GM20431 (cell line): Measurements from ENCODE around the gene BCL10.

Experiments used
- in situ Hi-C: fragments of 300-500 bp; cut with MseI, MboI; formaldehyde crosslinking; loops from one replicate; pipeline ENCODE4 v1.15.0; 2020; ENCODE audit warnings: low sequenced_read_pairs; ENCODE audit not compliant: unreplicated experiment

The BCL10 gene

DNA sequence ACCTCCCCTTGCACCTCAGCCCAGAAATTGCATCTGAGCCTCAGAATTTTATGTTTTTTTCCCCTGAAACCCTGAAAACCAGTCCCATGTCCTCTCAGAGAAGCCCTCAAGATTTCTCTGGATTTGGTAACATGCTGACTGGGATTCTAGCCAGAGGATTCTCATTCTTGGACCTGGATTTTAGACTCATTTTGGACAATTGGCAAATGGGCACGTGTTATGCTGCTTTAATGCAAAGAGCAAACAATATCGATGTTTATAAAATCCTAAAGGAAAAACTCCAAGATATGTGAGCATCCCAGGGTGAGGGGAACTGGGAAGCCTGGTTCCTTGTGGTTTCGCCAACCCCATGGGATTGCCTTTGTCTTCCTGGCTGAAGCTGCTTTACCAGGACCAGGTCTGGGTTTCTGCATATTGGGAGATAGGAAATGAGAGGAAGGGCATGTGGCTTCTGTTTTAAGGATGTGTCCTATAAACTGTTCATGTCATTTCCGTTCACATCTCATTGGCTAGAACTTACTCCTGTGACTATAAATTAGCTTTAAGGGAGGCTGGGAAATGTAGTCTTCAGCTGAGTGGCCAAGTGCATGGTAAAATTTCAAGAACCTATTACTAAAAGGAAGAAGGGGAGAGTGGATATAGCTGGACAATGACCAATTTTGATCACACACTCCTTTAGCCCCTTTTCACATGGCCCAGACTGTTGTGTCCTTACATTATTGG is 27.2 kb upstream of the BCL10 start:
- in situ Hi-C loops = loop anchor here (25.0 kb wide), 1 partner anchor 384 kb away; no protein-coding TSS in a partner anchor

DNA sequence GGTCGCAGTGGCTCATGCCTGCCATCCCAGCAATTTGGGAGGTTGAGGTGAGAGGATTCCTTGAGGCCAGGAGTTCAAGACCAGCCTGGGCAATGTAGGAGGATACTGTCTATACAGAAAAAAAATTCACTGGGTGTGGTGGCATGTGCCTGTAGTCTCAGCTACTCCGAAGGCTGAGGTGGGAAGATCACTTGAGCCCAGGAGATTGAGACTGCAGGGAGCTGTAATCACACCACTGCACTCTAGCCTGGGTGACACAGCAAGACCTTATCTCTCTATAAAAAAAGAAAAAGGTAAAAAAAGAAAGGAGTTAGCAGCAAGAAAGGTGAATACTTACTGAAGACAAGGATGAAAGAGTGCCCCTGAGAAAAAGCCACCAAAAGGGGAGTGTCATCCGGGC is 23.7 kb upstream of the BCL10 start:
- in situ Hi-C loops = loop anchor here (25.0 kb wide), 1 partner anchor 387 kb away; no protein-coding TSS in a partner anchor

DNA sequence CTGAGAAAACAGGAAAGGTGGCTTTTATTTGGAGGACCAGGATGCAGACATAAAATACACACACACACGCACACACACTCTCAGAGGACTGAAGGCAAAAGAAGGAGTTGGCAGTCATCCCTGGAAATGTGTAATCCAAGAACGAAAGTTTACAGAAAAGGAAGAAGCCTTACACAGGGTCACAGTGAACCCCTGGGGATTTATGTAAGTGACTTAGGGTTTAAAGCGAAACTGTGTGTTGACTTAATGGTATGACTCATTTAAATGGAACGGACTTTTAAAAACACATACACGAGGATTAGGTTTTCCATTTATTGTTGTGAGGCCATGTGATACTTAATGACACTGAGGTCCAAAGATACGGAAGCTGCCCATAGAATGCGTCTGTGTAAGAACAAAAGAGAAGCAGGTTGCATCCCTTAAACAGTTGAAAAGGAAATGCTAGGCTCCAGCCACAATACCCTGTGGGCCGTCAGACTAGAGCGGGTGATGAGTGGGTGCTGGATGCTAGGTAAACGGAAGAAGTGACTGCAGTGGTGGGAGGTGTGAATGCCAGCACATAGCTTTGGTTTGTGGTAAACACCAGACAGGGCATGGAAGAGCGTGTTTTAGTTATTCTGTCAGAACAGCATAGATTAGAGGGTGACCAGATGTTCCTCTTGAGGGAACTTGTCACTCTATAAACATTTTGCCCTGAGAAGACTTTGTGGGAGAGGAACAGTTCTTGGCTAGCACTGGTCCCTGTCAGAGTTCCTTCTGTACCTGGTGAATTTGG is 21.6 kb upstream of the BCL10 start:
- in situ Hi-C loops = no loop called here

DNA sequence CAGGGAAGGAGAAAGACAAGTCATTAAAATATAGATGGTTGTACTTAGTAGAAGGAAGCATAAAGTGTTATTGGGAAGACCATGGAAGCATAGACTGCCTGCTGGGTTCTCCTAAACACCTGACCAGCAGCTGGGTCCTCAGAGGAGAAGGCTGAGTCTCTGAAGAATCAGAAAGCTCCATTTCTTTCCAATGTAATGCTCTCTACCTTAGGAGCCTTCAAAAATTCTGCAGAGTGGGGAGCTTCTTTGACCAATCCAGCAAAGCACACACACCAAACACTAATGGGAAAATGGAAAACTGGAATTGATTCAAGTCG is 21.1 kb upstream of the BCL10 start:
- in situ Hi-C loops = no loop called here

DNA sequence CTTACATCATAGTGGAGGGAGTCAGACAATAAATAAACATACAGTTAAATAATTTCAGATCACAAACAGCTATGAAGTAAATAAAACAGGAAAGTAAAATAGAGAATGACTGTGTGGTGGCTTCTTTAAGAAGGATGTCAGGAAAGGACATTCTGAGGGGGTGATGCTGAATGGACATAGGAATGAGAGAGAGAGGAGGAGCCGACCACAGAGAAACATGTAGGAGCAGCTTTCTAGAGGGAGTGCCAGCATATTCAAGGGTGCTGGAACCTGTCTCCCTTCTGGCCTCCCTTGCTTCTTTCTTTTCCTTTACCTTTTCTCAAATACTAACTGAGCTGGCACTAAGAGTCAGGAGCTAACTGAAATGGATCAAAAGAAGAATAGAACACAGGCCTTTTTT is 20.5 kb upstream of the BCL10 start:
- in situ Hi-C loops = no loop called here

DNA sequence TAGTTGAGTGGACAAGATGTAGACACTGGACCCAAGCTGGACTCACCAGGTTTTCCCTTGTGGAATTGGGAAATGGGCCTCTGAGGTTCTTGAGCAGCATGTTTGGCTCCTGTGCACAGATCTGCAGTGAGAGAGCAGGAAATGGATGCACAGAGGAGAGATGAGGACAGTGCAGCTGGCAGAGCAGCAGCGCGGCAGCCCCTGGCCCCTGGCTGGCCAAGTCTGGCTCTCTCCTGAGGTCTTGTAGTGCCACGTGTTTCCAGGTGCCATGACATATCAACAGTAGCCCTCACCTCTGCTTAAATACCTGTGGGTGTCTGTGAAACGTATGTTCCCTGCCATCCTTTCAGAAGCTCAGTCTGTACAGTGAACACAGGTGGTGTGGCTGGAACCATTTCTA is 19.2 kb upstream of the BCL10 start:
- in situ Hi-C loops = no loop called here

DNA sequence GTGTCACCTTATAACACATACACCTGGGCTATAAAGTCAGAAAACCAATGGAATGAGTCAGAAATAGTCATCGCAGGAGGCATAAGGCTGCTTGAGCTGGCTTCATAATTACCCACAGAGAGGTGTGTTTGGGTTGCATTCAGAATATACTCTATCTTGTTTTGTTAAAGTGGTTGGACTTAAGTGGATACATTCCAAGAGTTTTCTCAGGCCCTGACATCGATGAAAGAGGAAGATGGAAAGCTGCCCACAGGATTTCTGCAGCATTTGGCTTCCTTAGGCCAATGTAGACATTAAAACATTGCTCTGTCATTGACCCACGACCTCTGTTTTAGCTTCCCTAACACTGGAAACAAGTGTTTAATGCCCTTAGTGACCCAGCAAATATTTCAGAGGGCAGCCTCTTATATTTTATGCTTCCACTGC is 18.6 kb upstream of the BCL10 start:
- in situ Hi-C loops = no loop called here

DNA sequence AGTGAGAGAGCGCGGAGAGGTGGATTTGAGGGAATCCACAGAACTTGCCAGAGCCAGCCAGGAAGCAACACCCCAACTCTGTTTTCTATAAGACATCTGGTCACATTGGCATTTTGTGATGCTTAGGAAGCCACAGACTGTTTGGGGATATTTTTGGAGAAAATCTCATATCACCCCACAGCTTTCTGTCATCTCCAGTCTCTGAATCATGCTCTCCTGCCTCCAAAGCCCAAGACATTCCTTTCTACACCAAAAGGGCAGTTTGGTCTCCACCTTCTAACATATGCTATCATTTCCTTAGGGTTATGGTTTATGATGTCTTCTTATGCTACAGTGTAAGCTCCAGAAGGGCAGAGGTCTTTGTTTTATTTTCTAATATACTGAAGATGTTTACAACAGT is 14.4 kb upstream of the BCL10 start:
- in situ Hi-C loops = no loop called here

DNA sequence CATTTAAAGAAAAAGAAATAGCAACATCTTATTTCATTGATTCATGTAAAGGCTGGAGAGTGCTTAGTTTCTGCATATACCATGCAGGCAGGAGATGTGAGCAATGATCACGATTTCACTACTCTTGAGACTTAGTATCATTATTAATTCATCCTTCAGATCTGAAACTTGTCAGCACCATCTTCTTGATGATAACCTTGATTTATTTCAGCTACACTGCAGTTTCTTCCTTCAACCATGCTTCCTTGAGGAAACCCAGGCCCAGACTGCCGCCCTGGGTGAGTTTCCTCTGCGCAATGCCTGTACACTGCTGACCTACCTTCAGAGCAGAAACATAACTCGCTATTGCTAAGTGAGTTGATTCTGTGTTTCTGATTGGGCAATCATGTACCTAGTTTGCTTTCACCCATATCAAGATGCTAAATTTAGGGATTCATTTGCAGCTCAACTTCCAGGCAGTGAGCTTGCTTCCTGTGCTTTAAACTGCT is 13.5 kb upstream of the BCL10 start:
- in situ Hi-C loops = no loop called here

DNA sequence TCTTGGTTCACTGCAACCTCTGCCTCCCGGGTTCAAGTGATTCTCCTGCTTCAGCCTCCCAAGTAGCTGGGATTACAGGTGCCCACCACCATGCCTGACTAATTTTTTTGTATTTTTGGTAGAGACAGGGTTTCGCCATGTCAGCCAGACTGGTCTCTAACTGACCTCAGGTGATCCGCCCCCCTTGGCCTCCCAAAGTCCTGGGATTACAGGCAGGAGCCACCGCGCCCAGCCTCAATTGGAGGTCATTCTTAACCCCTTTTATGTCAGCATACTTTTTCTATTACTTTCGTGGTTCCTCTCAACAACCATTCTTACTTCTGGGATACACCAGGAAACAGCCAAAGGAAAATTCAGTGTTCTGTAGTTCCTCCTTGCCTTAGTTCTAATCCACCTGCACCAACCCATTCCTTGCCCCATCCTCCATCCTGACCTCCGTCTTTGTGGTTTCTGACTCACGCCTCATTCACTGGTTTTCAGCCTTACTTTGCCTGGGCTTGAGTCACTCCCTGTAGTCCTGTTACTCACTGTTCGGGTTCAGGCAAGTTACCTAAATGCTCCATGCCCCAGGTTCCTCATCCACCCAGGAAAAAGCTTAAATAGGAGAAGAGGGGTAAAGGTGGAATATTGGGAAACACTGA is 12.9 kb upstream of the BCL10 start:
- in situ Hi-C loops = no loop called here

DNA sequence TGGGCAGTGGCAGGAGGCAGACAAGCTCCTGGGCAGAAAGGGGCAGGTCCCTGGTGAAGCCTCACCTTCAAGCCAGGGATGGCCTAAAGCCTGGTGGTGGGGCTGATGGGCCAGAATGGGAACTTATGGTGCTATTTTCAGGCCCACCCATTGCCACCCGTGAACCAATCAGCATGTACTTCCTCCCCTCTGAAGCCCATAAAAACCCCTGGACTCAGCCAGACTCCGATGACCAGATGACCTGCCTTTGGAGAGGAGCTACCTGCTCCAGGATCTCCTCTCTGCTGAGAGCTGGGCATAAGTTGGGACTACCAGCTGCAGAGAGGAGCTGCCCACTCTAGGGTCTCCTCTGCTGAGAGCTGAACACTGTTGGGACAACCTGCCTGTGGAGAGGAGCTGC is 7.8 kb upstream of the BCL10 start:
- in situ Hi-C loops = no loop called here

DNA sequence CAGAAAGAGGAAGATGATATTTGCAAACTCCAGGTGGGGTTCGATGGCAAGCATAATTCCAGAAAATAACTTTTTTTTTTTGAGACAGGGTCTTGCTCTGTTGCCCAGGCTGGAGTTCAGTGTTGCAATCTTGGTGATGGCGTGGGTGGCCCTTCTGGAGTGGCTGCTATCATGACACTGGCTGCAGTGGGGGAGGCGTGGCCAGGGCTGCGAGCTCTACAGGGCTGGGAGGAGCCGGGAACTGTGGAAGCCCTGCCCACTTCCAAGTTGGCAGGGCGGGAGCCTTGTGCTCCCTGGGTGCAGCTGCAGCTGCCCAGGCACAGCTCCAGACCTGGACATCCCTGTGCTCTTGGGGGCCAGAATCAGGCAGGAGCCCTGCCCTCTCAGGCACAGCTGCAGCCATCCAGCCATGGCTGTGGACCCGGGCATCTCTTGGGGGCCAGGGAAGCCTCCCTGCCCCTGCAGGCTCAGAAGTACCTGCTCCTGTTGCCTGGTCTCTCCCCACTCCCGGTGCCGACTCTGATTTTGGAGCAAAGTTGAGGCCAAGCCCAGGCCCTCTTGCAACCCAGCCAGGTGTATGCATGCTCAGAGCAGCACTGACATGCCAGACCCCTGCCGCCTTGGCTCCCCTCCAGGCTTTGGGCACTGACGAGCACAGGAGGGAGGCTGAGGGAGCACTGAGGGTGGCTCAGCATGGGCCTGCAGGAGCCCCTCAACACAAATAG is 7.2 kb upstream of the BCL10 start:
- in situ Hi-C loops = no loop called here

DNA sequence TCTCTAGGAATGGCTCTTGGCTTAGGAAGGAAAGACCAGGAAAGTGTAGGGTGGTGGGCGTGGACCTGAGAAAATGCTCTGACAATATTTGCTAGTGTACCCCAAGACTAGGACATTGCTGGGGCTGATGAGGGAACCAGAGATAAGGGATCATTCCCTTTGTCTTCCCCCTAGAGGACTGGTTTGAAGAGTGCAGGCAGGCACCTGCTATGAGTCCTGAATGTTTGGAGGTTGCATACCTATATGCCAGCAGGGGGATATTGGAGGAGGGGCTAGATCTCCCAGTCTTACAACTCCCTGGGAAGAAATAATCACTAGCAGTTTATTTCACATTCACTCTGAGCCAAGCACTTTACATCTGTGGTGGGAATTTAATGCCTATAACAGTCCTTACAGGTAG is 6.0 kb upstream of the BCL10 start:
- in situ Hi-C loops = no loop called here

DNA sequence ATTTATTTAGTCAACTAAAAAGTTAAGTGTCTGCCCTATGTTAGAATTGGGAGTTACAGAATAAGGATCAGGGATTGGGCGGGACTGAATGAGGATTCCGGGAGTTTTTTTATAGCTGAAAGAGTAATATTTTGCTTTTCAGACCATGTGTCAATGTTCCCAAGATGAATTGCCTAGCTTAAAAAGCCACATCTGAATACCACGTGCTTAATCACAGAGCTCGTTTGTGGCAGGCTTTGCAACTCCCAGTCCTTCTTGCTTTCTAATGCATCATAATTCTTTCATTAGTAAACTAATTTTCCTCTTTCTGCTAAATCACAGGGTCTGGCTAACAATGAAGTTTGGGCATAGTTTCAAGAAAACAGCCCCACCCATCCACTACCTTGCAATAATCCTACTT is 4.2 kb upstream of the BCL10 start:
- in situ Hi-C loops = no loop called here

DNA sequence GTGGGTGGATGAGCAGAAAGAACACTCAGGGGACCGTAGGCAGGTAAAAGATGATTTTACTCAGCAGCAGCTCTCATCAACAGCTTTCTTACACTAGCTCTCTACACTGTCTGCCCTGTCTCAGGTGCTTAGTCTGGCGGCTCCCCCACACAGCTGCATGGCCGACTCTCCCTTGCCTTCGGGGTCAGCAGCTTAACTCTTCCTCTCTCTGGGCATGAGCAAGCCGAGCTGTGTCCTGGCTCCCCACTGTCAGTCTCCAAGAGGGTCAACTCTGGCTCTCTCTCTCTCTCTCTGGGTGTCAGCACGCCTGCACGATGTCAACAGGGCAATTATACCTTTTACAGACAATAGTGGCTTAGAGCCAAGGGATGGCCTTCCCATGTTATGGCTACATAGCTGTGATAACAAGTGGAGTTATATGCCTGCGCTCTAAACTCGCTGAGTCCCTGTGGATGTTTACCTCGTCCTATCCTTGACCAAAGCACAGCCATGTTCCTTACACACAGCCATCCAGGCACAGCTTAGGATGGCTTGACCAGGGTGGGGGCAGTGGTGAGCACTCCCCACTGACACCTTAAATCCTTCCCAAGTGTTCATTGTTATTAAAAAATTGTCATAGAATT is 3.1 kb upstream of the BCL10 start:
- in situ Hi-C loops = no loop called here

DNA sequence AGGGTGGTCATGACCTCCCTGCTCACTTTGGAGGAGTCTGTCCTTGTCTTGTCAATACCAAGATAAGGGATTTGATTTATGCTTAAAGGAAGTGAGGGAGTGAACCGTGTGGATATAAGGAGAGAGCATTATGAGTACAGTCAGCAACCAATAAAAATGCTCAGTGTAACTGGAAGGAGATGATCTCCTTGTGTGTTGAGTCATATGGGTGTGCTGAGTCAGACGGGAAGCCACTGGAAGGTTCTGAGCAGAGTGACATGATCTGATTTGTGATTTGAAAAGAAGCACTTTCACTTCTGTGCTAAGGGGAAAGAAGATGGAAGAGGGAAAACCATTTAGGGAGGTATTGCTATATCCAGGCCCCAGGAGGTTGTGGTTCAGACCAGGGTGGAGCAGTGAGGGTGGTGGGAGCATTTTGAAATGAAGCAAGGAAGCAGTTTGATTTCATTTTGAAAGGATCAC is 2.5 kb upstream of the BCL10 start:
- in situ Hi-C loops = no loop called here

DNA sequence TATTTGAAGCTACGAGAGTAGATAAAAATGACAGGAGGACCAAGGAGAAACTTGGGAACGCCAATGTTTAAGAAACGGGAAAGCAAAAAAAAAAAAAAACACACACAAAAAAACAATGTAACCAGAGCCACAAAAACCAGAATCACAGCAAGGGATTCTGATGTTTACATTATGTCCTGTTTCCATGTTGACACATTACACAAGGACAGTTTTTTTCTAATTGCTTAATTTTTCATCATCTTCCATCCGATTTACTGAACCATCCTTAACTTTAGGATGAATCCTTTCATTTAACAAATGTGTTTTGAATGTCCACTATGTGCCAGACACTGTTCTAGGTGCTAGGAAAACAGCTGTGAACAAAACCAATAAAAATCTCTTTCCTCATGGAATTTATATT is 1.4 kb upstream of the BCL10 start:
- in situ Hi-C loops = no loop called here

DNA sequence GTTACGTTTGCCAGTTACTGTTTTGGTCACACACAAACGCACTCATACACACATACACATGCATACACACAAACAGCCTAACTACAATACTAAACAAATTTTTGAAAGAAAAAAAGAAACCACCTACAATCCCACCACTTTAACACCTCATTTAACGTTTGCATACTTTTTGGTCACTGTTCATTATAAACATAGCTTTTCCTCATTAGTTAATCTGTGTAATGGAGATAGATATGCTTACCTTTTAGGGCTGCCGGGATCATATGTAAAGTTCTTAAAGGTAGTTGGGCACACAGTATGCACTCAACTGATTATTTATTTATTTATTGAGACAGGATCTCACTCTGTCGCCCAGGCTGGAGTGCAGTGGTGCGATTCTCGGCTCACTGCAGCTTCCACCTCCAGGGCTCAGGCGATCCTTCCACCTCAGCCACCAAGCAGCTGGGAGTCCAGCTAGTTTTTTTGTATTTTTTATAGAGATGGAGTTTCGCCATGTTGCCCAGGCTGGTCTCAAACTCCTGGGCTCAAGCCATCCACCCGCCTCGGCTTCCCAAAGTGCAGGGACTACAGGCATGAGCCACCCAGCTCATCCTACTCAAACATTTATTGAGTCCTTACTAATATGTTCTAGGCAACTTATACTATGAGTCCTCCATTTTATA is 677 bp upstream of the BCL10 start:
- in situ Hi-C loops = no loop called here

DNA sequence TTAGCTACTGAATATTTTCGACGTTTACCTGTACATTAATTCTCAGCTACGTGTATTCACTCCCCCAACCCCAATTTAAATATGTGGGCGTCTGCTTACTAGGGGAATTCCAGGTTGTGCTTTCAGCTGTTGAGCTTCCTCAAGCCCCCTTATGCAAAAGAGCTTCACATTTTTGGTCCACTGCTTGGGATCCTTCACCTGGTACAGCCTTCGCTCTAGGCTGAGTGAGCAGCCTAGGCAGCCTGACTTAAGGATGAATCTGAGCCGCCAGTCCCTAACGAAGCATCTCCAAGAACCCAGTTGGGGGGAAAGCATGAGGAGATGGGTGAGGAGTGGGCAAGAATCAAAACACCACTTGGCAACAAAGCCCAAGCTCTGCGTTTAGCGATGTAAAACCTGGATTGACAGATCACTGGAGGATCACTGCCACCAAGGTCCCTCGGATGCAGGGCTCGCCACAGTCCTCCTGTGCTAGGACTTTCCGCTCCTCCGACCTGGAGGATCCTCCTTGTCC is 674 bp downstream of the BCL10 start:
- in situ Hi-C loops = no loop called here
